A549 (cell line): Measurements from ENCODE around the gene RNF44.

Experiments used
- CTCF ChIP-seq: fragments of >200 bp; sonication (Bioruptor Twin); formaldehyde crosslinking; IDR thresholded peaks from 3 replicates; pipeline ENCODE4 v1.5.1; 2016
- FOSL2 ChIP-seq, 2 experiments: fragments of 450-650 bp in 1 of 2; fragments of >200 bp in 1 of 2; sonication (Bioruptor Twin) in 1 of 2; formaldehyde crosslinking; IDR thresholded peaks; 2 replicates each; pipeline versions ENCODE4 v1.5.0 to v1.6.1; 2016 to 2020; ENCODE audit warnings: mild to moderate bottlenecking in 1 of 2, moderate library complexity in 1 of 2
- HOXB13 ChIP-seq: fragments of 250-450 bp; sonication (Bioruptor Pico); IDR thresholded peaks from 2 replicates; pipeline ENCODE4 v1.5.0; 2020; ENCODE audit warnings: low read depth, mild to moderate bottlenecking, moderate library complexity
- KDM1A ChIP-seq: fragments of 200-600 bp; sonication (generic); IDR thresholded peaks from 2 replicates; pipeline ENCODE4 v1.6.1; 2016; ENCODE audit warnings: low read depth, mild to moderate bottlenecking
- RARB ChIP-seq: fragments of 250-450 bp; sonication (Bioruptor Pico); IDR thresholded peaks from 2 replicates; pipeline ENCODE4 v1.8.0; 2021; ENCODE audit warnings: mild to moderate bottlenecking, moderate library complexity
- ZFP36 ChIP-seq: fragments of 450-650 bp; IDR thresholded peaks from 2 replicates; pipeline ENCODE4 v1.6.1; 2014; ENCODE audit warnings: borderline replicate concordance; ENCODE audit not compliant: partially characterized antibody

GRCh38 chr5:176570044-176570443, 32.8 kb upstream of the RNF44 start:
- TF ChIP-seq ZFP36 = no peak
- TF ChIP-seq CTCF = no peak
- no peak for TF ChIP-seq FOSL2 (IDR thresholded peaks at IDR 0.05)
- TF ChIP-seq FOSL2 (CRISPR knock-in tag; IDR thresholded peaks at IDR 0.05) = no peak
- TF ChIP-seq KDM1A = no peak
- TF ChIP-seq RARB (CRISPR knock-in tag) = no peak
- no peak for TF ChIP-seq HOXB13 (CRISPR knock-in tag)
